HTR-8/SVneo (cell line): ENCODE data around the gene SLC43A2.

ENCODE experiments used
- DNase-seq: peaks from one replicate; pipeline ENCODE4 v3.0.0; 2011; ENCODE audit warnings: low spot score, mixed read lengths; ENCODE audit not compliant: insufficient read length
- FAIRE-seq: peaks from 2 replicates; lab custom pipeline; 2011; peaks lifted over from hg19 to GRCh38; lab: Jason Lieb, UNC

Gene SLC43A2

DNA sequence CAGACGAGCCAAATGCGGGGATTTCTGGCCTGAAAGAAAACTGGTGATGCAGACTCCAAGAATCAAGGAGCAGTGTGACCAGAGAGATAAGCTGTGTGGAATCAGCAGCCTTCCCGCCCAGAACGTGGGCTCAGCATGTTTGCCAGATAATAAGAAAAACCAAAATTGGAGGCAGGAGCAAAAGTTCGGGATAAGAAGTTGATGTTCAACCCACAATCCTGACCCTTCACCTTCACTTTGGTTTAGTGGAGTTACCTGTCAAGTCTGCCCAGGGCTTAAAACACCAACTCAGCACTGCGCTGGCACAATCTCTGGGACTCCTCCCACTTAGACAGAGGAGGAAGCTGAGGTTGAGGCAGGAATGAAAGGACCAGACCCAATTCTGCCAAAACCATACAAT, 3.1 kb downstream of the SLC43A2 start:
- no peak for FAIRE-seq
- no peak for DNase-seq

- FAIRE-seq: no peak
- no peak for DNase-seq
These were observed 3.6 kb downstream of the SLC43A2 start for GRCh38 chr17:1625053-1625452.

GRCh38 chr17:1624650-1625049, 4.0 kb downstream of the SLC43A2 start:
- FAIRE-seq: no peak
- no peak for DNase-seq

- no peak for FAIRE-seq
These were observed 5.5 kb downstream of the SLC43A2 start for GRCh38 chr17:1623057-1623630.

DNA sequence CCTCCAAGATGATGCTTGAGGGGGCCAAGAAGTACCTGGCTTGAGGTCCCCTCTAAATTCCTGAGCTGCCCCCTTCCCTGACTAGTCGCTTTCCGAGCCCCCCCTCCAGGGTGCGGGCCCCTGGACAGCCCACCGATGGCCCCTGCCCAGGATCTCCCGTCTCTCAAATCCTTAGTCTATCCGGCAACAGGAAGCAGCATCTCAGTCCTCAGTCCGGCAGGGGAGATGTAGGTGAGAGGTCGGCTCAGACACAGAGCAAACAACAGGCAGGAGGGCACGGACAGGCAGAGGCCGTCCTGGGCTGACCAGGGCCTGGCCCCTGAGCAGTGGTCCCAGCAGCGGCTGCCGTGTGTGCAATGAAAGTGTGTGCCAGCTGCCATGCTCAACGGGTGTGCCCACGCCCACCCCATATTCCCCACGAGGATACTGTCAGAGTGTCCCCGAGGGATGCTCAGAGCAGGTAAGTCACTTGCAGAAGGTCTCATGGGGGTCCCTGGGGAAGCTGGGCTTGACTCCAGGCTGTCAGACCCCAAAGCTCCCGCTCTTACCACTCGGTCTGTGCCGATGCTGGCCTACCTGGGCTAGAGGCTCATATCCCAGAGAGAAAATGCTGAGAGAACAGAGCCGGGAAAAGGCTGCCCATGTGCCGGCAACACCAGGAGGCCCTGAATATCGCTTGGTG, 7.2 kb downstream of the SLC43A2 start:
- DNase-seq: no peak
- FAIRE-seq: no peak

More at GRCh38 chr17:1623057-1623630, 5.5 kb downstream of the SLC43A2 start:
- no peak for DNase-seq

- FAIRE-seq (no peak), DNase-seq (no peak)
These were observed 8.1 kb downstream of the SLC43A2 start for GRCh38 chr17:1620486-1620885.

DNA sequence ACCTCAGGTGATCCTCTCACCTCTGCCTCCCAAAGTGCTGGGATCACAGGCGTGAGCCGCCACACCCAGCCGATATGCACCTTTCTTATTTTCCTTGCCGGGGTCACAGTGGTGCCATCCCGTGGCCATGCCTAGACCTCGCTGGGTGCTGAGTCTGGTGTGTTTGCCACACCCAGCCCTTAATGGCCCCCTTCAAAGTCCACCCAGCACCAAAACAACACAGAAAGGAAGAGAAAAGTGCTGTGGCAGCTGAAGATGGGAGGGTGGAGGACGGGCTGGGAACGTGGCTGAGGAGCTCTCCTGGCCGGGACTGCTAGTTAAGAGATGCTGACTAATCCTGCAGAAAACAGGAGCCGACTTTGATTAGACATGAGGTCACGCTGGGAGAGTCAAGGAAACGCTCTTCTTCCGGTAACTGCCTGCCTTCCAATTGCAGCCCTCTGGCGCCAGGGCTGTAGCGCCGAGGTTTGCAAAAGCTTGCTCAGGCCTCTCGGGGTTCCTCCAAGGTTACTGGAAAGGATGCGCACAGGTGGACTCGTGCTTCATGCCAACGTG, 10.9 kb downstream of the SLC43A2 start:
- FAIRE-seq: peak; percentile 74
- DNase-seq: no peak

DNA sequence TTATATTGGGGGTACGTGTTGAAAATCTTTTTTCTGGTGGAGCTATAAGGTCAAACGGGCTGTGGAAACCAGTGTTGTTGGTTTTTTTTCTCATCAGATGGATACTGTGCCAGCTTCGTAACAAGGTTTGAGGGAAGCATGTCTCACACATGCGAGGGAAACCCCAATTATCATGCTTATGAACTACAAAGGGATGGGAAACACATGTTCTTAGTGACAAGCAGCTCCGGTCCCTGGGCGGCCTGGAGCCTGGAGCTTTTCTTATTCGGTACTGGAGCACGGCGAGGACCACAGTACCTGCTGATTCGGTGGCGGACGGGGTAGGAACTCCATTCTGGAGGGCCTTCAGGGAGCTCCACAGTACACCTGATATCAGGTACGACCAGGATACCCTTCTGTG, 12.5 kb downstream of the SLC43A2 start:
- DNase-seq (no peak), FAIRE-seq (no peak)

DNA sequence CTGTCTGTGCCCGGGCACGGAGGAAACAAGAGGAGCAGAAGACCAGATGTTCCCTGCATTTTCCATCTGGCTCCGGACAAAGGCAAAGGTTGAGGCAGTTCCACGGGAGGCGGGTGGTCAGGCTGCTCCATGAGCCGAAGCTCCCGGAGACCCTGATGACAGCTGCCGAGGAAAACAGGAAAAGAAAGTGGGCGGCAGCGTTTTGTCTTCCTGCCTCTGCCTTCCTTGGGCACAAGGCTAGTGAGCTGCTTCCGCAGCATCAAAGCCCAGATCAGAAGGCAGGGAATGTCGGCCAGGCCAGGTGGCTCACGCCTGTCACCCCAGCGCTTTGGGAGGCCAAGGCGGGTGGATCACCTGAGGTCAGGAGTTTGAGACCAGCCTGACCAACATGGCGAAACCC, 16.2 kb downstream of the SLC43A2 start:
- FAIRE-seq (no peak), DNase-seq (no peak)

DNA sequence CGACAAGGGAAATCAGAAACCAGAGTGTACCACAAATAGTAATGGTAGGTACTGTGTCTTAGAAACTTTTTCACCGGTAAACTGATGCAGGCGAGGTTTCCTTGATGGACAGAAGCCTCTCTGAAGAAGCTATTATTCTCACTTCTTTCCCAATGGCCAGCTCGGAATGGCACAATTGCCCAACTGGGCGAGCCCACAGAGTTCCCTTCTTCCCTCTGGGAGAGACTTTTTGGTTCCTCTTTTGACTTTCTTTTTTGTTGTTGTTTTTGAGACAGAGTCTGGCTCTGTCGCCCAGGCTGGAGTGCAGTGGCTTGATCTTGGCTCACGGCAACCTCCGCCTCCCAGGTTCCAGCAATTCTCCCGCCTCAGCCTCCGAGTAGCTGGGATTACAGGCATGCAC, 16.9 kb downstream of the SLC43A2 start:
- no peak for FAIRE-seq

GRCh38 chr17:1608676-1609075, 20.0 kb downstream of the SLC43A2 start:
- DNase-seq (no peak), FAIRE-seq (no peak)

More for the DNA sequence above, 16.9 kb downstream of the SLC43A2 start:
- no peak for DNase-seq

DNA sequence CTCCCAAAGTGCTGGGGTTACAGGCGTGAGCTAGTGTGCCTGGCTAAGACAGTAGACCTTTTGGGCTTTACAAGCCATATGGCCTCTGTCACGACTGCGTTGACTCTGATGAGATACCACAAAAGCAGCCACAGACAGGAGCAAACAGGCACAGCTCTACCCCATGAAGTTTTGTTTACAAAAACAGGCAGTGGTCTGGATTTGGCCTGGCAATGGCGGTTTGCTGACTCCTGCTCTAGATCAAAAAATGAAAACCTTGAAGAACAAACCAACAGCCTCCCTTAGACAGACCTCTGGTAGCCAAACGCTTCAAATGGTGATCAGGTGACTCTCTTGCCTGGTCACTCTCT, 20.7 kb downstream of the SLC43A2 start:
- DNase-seq (no peak), FAIRE-seq (no peak)

DNA sequence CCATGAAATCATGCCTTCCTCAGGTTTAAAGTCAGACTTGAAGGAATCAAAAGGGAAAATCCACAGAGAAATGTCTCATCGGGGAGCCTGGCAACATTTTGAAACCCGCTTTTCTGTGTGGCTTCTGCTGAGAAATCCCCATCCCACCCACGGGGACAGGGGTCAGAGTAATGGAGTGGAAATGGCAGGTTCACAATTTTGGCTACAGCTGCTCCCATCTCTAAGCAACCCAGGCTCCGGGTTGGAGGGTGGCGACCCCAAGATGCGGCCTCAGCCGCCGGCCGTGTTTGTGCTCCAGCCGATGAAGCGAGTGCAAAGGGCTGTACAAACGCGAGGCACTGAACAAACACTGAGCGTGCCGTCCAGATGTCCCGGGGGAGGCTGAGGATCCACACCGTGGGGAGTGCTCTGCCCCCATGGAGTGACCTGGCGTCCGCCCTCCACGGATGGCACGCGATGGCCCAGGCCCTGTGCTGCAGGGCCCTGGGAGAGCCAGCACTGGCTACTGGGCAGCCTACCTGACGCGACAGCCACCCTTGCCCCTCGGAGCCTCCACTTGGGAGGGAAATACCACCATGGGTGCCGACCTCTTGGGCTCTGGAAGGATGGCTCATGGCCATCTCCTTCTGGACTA, 22.2 kb downstream of the SLC43A2 start:
- DNase-seq (no peak), FAIRE-seq (no peak)

DNA sequence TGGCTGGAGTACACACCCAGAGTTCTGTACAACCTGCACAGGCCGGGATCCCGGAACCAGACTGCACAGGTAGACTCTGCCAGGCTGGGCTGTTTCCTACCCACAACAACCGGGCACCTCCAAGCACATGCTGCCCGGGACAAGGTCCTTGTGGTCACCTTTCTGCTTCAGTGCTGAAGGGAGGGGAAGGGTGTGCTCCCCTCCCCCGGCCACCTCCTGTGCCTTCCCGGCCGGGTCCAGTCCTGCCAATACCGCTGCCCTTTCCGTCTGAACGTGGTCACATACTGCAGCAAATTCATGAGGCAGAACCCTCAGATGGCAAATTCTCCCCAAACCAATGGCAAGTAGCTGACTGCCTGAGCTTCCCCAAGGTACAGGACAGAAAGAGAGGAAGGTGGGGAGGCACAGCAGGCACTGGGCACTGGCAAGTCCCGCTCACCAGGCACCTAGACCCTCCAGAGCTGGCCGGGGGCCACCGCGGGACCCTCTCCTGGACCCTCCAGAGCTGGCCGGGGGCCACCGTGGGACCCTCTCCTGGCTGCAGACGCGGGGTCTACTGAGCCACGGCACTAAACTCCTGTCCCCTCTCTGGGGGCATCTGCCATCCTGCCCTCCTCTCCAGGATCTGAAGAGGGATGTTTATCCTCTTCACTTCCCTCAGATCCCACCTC, 22.8 kb downstream of the SLC43A2 start:
- no peak for FAIRE-seq
- no peak for DNase-seq

DNA sequence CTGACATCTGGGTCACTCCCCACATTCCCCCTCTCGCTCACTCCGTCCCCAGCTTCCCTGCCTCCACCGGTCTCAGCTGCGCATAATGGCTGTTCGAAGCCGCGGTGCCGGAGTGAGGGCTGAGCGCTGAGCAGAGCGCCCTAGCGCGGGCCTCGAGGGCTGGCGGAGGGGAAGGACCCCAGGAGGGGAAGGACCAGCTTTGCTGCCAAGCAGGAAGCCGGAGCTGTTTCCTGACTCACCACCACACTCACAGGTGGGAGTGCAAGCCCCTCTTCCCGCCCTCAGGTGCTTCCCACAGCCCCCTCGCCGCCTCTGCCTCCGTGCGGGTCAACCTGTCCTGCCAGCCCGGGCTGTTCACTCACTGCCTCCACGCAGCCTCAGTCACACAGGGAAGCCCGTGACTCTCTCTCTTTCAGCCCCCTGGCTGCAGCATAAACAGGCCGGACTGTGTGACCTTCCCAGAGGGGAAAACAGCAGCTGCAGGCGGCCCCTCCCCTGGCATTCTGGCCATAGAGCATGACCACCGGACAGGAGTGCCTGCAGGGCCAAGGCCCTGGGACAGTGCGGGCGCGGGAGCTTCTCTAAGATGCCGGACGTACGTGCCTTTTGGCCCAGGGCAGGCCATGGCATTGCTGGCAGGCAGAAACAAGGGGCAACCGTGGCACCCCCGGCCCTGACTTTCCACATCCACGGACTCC, 23.7 kb downstream of the SLC43A2 start:
- DNase-seq (no peak), FAIRE-seq (no peak)

GRCh38 chr17:1601571-1601970, 27.1 kb downstream of the SLC43A2 start:
- no peak for DNase-seq
- FAIRE-seq: no peak

DNA sequence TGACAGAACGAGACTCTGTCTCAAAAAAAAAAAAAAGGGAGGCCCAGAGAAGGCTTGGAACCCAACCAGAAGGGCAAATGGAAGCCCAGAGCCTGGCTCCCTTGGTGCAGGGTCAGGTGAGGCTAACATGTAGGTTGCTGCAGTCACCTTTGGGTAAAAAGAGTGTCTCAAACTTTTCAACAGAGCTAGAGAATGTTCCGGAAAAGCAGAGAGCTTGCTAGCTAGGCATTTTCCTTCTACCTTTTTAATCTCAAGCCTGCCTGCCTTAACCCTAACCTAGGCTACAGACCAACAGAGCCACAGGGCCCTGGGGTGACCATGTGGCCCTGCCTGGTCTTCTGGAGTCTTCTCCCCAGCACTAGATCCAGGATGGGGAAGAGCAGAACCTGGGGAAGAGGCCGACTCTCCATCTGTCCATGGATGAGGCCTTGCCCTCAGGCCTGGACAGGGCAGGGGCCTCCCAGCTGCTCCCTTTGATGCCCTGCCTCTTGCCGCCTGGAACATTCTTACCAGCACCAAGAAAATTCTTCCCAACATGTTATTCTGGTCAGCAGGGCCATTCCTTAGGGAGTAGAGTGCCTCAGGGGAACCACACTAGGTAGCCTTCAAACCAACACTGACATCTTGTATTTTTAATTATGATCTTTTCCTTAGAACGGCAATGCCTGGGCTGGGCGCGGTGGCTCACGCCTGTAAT, 30.1 kb downstream of the SLC43A2 start:
- DNase-seq (no peak), FAIRE-seq (no peak)

DNA sequence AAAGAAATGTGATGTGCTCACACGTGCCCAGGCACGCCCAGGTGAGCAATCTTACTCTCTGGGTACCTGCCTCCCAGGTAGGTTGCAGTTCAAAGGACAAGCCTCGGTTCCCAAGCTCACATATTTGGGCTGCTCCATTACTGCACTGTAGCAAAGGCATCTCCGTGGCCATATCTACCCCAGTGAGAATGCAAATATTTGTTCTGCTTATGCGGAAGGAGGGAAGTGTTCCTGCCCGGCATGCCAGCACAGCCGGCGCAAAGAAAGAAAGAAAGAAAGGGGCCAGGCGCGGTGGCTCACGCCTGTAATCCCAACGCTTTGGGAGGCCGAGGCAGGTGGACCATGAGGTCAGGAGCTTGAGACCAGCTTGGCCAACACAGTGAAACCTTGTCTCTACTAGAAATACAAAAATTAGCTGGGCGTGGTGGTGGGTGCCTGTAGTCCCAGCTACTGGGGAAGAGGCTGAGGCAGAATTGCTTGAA, 30.7 kb downstream of the SLC43A2 start:
- DNase-seq (no peak), FAIRE-seq (no peak)

GRCh38 chr17:1593630-1593931, 35.1 kb downstream of the SLC43A2 start:
- DNase-seq (no peak), FAIRE-seq (no peak)
